Gastrocnemius medialis (tissue), 4 donors: ENCODE measurements around the gene IL1A.

Experiments
- POLR2A ChIP-seq, 2 donors: fragments of 450-650 bp; IDR thresholded peaks; one replicate each; pipeline ENCODE4 v1.6.1; 2017; ENCODE audit warnings: antibody characterized with exemption in 2 of 2, mild to moderate bottlenecking in 2 of 2, moderate library complexity in 2 of 2
- TF ChIP-seq, protein P1 (sequence below), 5 experiments: fragments of 450-650 bp in 3 of 5; fragments of 200-600 bp in 2 of 5; sonication (generic) in 2 of 5; IDR thresholded peaks in 4 of 5; conservative IDR thresholded peaks in 1 of 5; 1 replicate in 4 of 5; 2 replicates in 1 of 5; pipeline ENCODE4 v1.5.1; 2016 to 2019; ENCODE audit warnings: antibody characterized with exemption in 5 of 5, mild to moderate bottlenecking in 3 of 5, moderate library complexity in 3 of 5

DNA sequence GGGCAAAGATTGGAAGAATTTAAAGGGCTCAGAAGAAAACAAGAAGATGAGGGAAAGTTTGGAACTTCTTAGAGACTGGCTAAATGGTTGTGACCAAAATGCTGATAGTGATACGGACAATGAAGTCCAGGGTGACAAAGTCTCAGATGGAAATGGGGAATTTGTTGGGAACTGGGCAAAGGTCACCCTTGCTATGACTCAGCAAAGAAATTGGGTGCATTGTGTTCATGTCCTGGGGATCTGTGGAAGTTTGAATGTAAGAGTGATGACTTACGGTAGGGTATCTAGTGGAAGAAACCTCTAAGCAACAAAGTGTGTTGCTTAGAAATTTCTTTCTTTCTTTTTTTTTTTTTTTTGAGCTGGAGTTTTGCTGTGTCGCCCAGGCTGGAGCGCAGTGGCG lies 6.0 kb upstream of the IL1A start:
- TF ChIP-seq, protein P1, sequence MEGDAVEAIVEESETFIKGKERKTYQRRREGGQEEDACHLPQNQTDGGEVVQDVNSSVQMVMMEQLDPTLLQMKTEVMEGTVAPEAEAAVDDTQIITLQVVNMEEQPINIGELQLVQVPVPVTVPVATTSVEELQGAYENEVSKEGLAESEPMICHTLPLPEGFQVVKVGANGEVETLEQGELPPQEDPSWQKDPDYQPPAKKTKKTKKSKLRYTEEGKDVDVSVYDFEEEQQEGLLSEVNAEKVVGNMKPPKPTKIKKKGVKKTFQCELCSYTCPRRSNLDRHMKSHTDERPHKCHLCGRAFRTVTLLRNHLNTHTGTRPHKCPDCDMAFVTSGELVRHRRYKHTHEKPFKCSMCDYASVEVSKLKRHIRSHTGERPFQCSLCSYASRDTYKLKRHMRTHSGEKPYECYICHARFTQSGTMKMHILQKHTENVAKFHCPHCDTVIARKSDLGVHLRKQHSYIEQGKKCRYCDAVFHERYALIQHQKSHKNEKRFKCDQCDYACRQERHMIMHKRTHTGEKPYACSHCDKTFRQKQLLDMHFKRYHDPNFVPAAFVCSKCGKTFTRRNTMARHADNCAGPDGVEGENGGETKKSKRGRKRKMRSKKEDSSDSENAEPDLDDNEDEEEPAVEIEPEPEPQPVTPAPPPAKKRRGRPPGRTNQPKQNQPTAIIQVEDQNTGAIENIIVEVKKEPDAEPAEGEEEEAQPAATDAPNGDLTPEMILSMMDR (IDR thresholded peaks at IDR 0.05 in 4 of 5, conservative IDR thresholded peaks at IDR 0.05 in 1 of 5), result no peak
- no peak for TF ChIP-seq POLR2A (IDR thresholded peaks at IDR 0.05)
